ENCODE measurements around the gene CNPPD1. TPM values are rescaled to one million over a fixed set of nuclear protein-coding genes. Genes with fewer than 3 reads are reported as not detected.

Gene CNPPD1
- total and polyA plus RNA-seq, 4 donors, result 16.5 to 39.8 (median 21.6) TPM

DNA sequence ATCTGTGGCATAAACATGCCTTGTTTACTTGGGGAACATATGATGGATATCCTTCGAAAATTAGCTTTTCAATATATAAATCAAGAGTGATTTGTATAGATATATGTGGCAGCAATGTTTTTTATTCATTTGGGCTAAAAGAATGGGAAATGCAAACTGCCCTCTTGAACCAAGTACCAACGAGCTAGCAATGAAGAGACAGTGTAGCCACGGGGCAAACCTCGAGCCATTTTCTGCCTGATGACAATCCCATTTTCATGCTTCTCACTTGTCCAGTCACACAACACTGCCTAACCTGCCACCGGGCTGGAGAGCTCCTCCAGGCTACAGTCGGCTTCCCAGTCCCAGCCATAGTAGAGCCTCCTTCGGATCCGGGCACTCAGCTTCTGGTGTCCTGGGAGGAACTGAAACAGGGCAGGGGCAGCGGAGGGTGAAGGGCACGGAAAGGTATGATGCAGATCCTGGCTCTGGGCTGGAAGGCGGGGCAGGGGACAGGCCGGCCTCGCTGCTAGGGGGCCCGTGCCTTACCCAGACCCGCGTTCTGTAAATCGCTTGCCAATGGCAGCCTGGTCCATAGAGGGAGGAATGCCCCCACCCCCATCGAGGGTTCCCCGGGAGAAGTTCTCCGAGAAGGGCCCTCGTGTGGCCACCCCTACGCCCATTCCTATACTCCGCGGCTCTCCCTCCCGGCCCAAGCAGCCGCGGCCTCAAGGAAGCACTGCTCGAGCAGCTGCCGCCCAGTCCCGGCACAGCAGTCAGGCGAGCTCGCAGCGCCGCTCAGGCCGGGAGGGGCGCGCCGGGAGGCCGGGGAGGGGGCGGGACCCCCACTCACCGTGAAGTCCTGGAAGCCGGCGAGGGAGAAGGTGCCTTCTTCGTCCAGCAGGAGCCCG, 552 bp downstream of the CNPPD1 start:
- 2% methylated on average over 45 of the region's 45 CpGs for WGBS
- H3K4me3 ChIP-seq (ENCODE audit: low read depth in 1 of 3, low read length in 3 of 3), result peak overlapping the region; percentile 65 to 89 (median 77)
- peak overlapping the region; percentile 94 to 100 for H3K27ac ChIP-seq (ENCODE audit: low read depth in 1 of 2, low read length in 2 of 2)
- TF ChIP-seq FOXA1 (IDR thresholded peaks at IDR 0.05) (no peak), TAF1 (conservative IDR thresholded peaks at IDR 0.05) (no peak), RXRA (IDR thresholded peaks at IDR 0.05) (peak; percentile 28 to 49), RAD21 (IDR thresholded peaks at IDR 0.05) (peak in 1 of 2 donors; percentile 10), YY1 (IDR thresholded peaks at IDR 0.05) (peak; percentile 10)
- TF ChIP-seq, protein P1, sequence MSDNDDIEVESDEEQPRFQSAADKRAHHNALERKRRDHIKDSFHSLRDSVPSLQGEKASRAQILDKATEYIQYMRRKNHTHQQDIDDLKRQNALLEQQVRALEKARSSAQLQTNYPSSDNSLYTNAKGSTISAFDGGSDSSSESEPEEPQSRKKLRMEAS (IDR thresholded peaks at IDR 0.05), result no peak
- H3K9ac ChIP-seq (ENCODE audit: low read depth in 1 of 2, low read length in 2 of 2), result peak overlapping the region; percentile 73 to 78
- no peaks in the 10 kb centered on the region for H3K9me3 ChIP-seq (ENCODE audit: control insufficient read depth in 4 of 4, low read length in 3 of 4)
- peaks cover 0 to 45% (median 33%) of the 10 kb centered on the region in 4 donors for H3K36me3 ChIP-seq (ENCODE audit: control insufficient read depth in 4 of 4, insufficient read depth in 3 of 4, low read depth in 1 of 4, low read length in 3 of 4)
- H3K27me3 ChIP-seq (ENCODE audit: control insufficient read depth in 4 of 4, insufficient read depth in 4 of 4, low read length in 3 of 4), result no peaks in the 10 kb centered on the region
- peaks cover 0 to 29% (median 22%) of the 10 kb centered on the region in 4 donors for H3K4me1 ChIP-seq (ENCODE audit: control insufficient read depth in 4 of 4, insufficient read depth in 4 of 4, low read length in 3 of 4)
- peak; percentile 59 for DNase-seq (ENCODE audit: low spot score)

DNA sequence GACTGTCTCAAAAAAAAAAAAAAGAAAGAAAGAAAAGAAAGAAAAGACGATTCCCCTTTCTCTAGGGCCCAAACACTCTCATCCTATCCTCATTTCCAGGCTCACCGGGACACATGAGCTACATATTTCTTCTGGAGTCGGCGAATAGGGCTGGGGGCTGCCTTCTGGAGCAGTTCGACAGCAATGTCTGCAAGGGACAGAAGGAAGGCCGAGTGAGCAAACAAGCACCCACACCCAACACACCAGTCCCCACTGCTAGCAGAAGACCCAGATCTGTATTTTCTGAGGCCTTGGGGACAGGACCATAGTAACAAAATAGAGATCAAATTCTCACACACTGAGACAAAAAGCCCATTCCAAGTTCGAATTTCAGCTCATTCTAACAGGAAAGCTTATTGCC, 1.2 kb downstream of the CNPPD1 start:
- H3K4me1 ChIP-seq (ENCODE audit: control insufficient read depth in 4 of 4, insufficient read depth in 4 of 4, low read length in 3 of 4), result peaks cover 0 to 36% (median 27%) of the 10 kb centered on the region in 4 donors
- no peak overlapping the region for H3K27ac ChIP-seq (ENCODE audit: low read depth in 1 of 2, low read length in 2 of 2)
- peak overlapping the region in 1 of 2 donors; percentile 73 for H3K9ac ChIP-seq (ENCODE audit: low read depth in 1 of 2, low read length in 2 of 2)

More for the DNA sequence above, 1.2 kb downstream of the CNPPD1 start:
- H3K36me3 ChIP-seq (ENCODE audit: control insufficient read depth in 4 of 4, insufficient read depth in 3 of 4, low read depth in 1 of 4, low read length in 3 of 4), result peaks cover 0 to 38% (median 30%) of the 10 kb centered on the region in 4 donors
- 85% methylated on average over 7 of the region's 7 CpGs for WGBS
- H3K4me3 ChIP-seq (ENCODE audit: low read depth in 1 of 3, low read length in 3 of 3), result no peak overlapping the region
- TF ChIP-seq, protein P2, sequence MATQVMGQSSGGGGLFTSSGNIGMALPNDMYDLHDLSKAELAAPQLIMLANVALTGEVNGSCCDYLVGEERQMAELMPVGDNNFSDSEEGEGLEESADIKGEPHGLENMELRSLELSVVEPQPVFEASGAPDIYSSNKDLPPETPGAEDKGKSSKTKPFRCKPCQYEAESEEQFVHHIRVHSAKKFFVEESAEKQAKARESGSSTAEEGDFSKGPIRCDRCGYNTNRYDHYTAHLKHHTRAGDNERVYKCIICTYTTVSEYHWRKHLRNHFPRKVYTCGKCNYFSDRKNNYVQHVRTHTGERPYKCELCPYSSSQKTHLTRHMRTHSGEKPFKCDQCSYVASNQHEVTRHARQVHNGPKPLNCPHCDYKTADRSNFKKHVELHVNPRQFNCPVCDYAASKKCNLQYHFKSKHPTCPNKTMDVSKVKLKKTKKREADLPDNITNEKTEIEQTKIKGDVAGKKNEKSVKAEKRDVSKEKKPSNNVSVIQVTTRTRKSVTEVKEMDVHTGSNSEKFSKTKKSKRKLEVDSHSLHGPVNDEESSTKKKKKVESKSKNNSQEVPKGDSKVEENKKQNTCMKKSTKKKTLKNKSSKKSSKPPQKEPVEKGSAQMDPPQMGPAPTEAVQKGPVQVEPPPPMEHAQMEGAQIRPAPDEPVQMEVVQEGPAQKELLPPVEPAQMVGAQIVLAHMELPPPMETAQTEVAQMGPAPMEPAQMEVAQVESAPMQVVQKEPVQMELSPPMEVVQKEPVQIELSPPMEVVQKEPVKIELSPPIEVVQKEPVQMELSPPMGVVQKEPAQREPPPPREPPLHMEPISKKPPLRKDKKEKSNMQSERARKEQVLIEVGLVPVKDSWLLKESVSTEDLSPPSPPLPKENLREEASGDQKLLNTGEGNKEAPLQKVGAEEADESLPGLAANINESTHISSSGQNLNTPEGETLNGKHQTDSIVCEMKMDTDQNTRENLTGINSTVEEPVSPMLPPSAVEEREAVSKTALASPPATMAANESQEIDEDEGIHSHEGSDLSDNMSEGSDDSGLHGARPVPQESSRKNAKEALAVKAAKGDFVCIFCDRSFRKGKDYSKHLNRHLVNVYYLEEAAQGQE (IDR thresholded peaks at IDR 0.05), result no peak
- TF ChIP-seq FOXA1 (IDR thresholded peaks at IDR 0.05), result no peak
- TF ChIP-seq, protein P3, sequence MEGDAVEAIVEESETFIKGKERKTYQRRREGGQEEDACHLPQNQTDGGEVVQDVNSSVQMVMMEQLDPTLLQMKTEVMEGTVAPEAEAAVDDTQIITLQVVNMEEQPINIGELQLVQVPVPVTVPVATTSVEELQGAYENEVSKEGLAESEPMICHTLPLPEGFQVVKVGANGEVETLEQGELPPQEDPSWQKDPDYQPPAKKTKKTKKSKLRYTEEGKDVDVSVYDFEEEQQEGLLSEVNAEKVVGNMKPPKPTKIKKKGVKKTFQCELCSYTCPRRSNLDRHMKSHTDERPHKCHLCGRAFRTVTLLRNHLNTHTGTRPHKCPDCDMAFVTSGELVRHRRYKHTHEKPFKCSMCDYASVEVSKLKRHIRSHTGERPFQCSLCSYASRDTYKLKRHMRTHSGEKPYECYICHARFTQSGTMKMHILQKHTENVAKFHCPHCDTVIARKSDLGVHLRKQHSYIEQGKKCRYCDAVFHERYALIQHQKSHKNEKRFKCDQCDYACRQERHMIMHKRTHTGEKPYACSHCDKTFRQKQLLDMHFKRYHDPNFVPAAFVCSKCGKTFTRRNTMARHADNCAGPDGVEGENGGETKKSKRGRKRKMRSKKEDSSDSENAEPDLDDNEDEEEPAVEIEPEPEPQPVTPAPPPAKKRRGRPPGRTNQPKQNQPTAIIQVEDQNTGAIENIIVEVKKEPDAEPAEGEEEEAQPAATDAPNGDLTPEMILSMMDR (IDR thresholded peaks at IDR 0.05; ENCODE audit: low read depth, low read length, missing input control), result no peak
- TF ChIP-seq TAF1 (conservative IDR thresholded peaks at IDR 0.05), result no peak
- TF ChIP-seq HNF4G (IDR thresholded peaks at IDR 0.05), result no peak
- TF ChIP-seq NR2F2 (IDR thresholded peaks at IDR 0.05), result no peak
- TF ChIP-seq JUND (IDR thresholded peaks at IDR 0.05), result no peak
- TF ChIP-seq SP1 (IDR thresholded peaks at IDR 0.05), result no peak
- no peak for TF ChIP-seq HNF4A (conservative IDR thresholded peaks at IDR 0.05)
- no peak for TF ChIP-seq RAD21 (IDR thresholded peaks at IDR 0.05)
- no peaks in the 10 kb centered on the region for H3K27me3 ChIP-seq (ENCODE audit: control insufficient read depth in 4 of 4, insufficient read depth in 4 of 4, low read length in 3 of 4)
- no peak for DNase-seq (ENCODE audit: low spot score)
- H3K9me3 ChIP-seq (ENCODE audit: control insufficient read depth in 4 of 4, low read length in 3 of 4), result no peaks in the 10 kb centered on the region

Measured in liver (tissue), 9 donors.